H4 (cell line): ENCODE data around the gene CACNA1I. TPM values are rescaled to one million over a fixed set of nuclear protein-coding genes. Genes with fewer than 3 reads are reported as not detected.
A peak's percentile ranks its signal among the peaks of the same experiment; 100 is the strongest.

Source experiments
- DNase-seq: peaks from one replicate; pipeline ENCODE4 v3.0.0-alpha.2; 2015; ENCODE audit warnings: low spot score
- total RNA-seq: library from RNA; depleted of rRNA; stranded (reverse); fragments of >200 nt; shearing (Covaris generic); gene quantifications from 2 replicates; pipeline ENCODE4 v1.2.3, GENCODE V29; 2014

Gene CACNA1I
- total RNA-seq, 1 experiment from 2014 or later, result 0.19 TPM

GRCh38 chr22:39568278-39568981 lies 2.1 kb upstream of the CACNA1I start:
- DNase-seq, result no peak

GRCh38 chr22:39569066-39569465 lies 1.5 kb upstream of the CACNA1I start:
- DNase-seq, result no peak

- no peak for DNase-seq
Observed at GRCh38 chr22:39570226-39570625, 327 bp upstream of the CACNA1I start.

GRCh38 chr22:39571538-39571937 lies 985 bp downstream of the CACNA1I start:
- DNase-seq, result no peak

DNA sequence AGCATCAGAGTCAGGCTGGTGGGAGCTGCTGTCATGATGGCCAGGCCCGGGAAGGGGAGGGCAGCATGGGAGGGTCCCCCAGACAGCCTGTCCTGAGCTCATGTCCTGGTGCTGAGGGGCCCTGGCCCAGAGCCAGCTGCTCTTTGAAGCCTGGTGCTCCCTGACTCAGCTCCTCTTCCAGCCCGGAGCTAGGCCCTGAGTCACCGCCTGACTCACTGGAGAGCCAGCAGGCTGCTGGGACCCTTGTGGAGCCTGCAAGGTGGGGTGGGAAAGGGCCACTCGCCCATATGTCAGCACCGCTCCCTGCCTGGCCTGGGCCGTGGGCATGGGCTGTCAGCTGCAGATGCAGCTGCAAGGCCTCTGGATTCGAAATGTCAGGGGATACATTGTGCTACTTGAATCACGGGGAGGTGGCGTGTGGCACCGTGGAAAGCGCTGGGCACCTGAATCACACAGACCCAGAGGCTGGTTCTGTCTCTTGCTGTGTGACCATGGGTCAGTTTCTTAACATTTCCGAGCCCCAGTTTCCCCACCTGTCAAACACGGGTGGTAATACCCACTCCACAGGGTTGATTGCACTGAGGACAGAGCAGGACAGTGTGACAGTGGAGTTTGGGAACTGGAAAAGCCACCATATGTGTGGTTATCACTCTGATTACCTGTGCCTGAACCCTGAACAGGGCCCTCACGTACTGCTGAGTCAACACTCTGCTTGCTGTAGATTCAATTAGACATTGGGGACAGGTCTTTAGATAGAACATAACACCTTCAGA lies 4.4 kb downstream of the CACNA1I start:
- peak; percentile 55 for DNase-seq

DNA sequence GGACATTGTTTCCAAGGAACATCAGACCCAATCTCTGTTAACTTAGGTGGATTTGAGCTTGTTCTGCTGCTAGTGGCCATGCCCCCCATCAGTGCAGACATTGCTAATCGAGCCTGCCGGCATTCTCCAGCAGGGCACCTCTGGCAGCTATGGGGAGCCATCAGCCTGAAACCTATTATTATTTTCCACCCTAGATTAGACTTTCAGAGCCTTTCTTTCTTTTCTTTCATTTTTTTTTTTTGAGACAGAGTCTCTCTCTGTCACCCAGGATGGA lies 4.9 kb downstream of the CACNA1I start:
- DNase-seq, result no peak

GRCh38 chr22:39576027-39576426 lies 5.5 kb downstream of the CACNA1I start:
- DNase-seq, result no peak

- DNase-seq, result no peak
Observed at GRCh38 chr22:39577366-39577765, 6.8 kb downstream of the CACNA1I start.

DNA sequence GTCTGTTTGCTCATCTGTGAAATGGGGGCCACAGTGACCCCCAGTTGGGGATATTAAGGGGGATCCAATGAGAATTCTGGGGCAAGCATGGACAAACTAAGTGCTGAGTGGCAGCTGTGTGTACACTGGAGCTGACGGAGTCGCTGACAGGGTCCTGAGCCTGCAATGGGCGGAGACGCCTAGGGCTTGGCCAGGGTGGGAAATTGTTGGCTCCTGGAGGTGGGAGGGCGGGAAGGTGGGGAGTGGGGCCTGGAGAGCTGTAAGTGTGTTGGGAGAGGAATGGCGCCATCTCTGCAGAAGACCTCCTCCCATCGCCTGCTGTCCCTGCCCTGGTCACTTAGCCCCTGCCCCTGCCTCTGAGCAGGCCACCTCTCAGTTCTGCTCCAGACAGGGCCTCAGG lies 7.3 kb downstream of the CACNA1I start:
- DNase-seq, result no peak

DNA sequence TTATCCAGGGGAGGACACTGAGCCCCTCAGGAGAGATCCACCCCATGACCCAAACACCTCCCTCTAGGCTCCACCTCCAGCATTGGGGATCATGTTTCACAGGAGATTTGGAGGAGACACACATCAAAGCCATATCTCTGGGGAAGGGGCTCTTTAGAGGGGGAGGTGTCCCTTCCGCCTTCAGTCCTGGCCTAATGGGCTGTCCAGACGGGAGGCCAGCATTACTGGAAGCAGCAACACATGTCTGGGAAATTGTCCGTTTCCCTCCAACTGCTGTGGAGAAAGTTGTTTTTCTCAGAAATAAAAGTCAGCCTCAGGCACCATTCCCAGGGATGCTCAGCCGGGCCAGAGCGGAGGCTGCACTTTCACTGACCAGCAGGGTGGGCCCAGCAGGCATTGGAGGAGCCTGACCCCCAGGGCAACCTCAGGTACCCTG lies 9.5 kb downstream of the CACNA1I start:
- DNase-seq, result no peak

GRCh38 chr22:39580795-39581194 lies 10.2 kb downstream of the CACNA1I start:
- no peak for DNase-seq

- DNase-seq, result no peak
Observed at GRCh38 chr22:39581303-39581702, 10.8 kb downstream of the CACNA1I start.

- no peak for DNase-seq
Observed at GRCh38 chr22:39583066-39583667, 12.6 kb downstream of the CACNA1I start.

GRCh38 chr22:39589875-39590274 lies 19.3 kb downstream of the CACNA1I start:
- no peak for DNase-seq

DNA sequence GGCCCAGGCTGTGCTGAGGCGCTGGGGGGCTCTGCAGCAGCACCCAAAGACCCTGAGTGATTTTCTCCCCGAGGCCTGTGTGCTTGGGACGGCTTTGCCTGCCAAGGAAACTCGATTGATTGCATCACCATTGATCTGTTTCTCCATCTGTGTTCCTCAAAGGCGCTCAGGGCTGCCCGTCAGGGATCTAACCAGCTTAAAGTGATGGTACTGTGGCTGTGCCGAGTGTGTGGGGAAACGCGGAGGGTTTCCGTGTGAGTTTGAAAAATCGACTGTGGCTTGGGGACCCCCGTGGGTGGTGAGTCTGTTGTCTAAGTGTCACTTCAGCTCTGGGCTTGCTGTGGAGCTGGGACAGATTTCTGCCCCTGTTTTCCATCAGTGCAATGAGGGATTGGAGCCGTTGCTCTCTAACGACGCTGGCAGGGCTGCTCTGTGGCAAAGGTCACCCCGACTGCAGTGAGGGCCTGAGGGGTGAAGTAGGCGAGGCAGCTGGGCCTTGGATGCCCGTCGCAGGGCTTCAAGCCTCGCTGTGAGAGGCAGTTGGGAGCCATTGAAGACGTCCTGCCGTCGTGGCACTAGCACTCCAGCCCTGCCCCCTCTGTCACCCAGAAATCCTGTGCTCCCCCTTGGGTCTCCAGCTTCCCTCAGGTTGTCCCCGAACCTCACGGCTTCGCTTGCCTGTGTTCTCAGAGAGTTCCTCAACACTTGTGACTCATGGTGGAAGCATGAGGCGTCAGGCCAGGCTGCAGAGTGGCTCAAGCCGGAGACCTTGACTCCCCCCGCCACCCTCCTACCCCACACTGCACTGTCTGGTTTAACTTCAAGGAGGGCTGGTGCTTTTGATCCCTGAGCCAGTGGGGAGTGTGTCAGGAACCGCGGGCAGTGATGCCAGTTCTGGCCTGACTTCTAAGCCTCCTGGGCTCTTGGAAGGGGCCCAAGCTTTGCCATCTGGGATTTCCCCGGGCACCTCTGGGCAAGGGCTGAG lies 21.8 kb downstream of the CACNA1I start:
- DNase-seq, result peak; percentile 81

DNA sequence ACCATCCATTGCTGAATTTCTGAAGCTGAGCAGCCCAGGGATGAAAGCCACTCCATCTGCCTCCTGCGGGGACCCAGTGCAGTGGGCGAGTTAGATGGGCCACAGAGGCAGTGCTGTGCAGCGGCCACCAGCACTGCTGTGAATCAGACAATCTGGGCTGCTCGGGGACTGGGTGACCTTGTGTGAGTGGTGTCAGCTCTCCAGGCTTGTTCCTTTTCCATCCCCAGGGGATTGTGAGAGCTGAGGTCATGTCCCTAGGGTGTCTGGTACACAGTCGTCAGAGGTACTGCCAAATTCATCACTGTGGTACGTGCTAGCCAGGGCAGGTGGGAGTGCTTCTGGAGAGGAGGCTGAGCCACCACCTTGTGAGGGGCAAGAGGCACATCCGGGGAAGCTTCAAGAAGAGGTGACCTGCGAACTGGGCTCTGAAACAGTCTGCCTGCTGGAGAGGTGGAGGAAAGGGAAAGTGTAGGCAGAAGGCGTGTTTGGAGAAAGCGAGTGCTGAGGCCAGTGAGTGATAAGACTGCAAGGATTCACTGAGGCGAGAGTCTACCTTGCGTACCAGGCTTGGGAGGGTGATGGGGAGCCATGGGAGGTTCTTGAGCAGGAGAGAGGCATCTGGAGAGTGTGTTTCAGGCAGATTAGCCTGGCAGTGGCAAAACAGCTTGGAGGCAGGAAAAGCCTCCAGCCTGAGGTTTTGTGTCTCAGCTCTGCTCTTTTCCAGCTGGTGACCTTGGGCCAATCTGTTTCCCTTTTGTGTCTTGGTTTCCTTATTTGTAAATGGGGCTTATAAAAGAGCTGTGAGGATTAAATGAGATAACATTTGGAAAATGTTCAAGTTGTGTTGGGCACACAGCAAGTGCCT lies 22.7 kb downstream of the CACNA1I start:
- peak; percentile 21 for DNase-seq

DNA sequence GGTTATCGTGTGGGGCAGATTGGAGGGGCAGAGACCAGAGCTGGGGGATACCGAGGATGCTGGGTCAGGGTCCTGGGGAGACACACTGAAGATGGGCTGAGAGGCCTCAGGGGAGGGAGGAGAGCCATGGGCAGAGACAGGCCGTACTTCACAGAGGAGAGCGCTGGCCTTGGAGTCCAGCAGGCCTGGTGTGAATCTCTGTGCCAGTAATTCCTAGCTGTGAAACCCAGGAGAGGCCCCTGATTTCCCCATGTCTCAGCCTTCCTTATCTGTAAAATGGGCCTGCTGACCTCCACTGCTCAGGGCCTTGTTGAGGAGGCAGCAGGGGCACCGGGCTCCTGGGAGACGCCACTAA lies 23.4 kb downstream of the CACNA1I start:
- DNase-seq, result no peak

- DNase-seq, result no peak
Observed at GRCh38 chr22:39594411-39594810, 23.9 kb downstream of the CACNA1I start.

DNA sequence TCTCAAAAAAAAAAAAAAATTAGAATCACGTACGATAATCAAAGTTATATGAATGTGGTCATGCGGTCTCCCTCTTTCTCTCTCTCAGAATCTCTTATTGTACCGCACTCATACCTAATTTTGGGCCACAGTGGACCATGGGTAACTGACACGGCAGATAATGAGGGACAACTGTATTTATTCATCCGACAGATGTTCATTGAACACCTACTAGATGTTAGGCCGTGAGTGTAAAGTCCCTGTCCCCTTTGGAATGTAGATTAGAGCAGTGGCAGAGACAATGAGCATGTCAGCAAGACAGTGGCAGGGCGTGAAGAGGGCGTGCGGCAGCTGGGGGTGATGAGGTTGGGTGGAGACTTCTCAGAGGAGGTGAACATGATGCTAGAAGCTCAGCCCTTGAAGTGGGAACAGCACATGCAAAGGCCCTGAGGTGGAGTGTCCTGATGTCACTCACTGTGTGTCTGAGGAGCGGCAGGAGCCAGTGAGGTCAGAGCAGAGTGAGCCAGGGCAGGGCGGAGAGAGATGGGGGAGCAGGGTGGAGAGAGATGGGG lies 25.1 kb downstream of the CACNA1I start:
- no peak for DNase-seq

GRCh38 chr22:39596601-39597000 lies 26.0 kb downstream of the CACNA1I start:
- no peak for DNase-seq
